Measurements from ENCODE around the gene VNN1. TPM values are rescaled to one million over a fixed set of nuclear protein-coding genes. Genes with fewer than 3 reads are reported as not detected.
A peak's percentile ranks its signal among the peaks of the same experiment; 100 is the strongest.

VNN1 gene
- total and polyA plus RNA-seq, 7 experiments from 2014 or later = 0.11 to 8.4 (median 1.1) TPM; not detected in 4

GRCh38 chr6:132698608-132699007 lies 15.2 kb downstream of the VNN1 start:
- Histone ChIP-seq H3K4me3 (ENCODE audit: low read length) (no peak overlapping the region), H3K36me3 (ENCODE audit: control insufficient read depth in 2 of 3, insufficient read depth in 3 of 3, low read length in 3 of 3) (no peaks in the 10 kb centered on the region), H3K27me3 (ENCODE audit: control insufficient read depth in 2 of 2, insufficient read depth in 2 of 2, low read length in 2 of 2) (no peaks in the 10 kb centered on the region), H3K4me1 (ENCODE audit: control insufficient read depth in 2 of 2, insufficient read depth in 2 of 2, low read length in 2 of 2) (no peaks in the 10 kb centered on the region), H3K9me3 (ENCODE audit: control insufficient read depth in 2 of 3, low read length in 3 of 3) (peaks cover 0 to 5% (median 0%) of the 10 kb centered on the region in 3 experiments), H3K27ac (ENCODE audit: low read depth, low read length) (no peak overlapping the region)
- no peak overlapping the region for H3K4me3 Mint-ChIP-seq
- DNase-seq (no peak), ATAC-seq (no peak)
- ChIA-PET POLR2A (no interaction called here), CTCF (no interaction called here)
- intact Hi-C loops (cut with micrococcal nuclease) = no loop called here
- no peak overlapping the region for H3K27ac Mint-ChIP-seq
- peaks cover 12 to 25% (median 18%) of the 10 kb centered on the region in 5 donors for H3K27me3 Mint-ChIP-seq
- peaks cover 0 to 3% (median 0%) of the 10 kb centered on the region in 7 donors for H3K4me1 Mint-ChIP-seq
- H3K9me3 Mint-ChIP-seq = peaks cover 10 to 31% (median 16%) of the 10 kb centered on the region in 11 donors
- H3K36me3 Mint-ChIP-seq = peaks cover 0 to 8% (median 4%) of the 10 kb centered on the region in 5 donors

GRCh38 chr6:132695773-132696172 lies 18.1 kb downstream of the VNN1 start:
- H3K4me3 ChIP-seq (ENCODE audit: low read length) = no peak overlapping the region
- no peaks in the 10 kb centered on the region for H3K36me3 ChIP-seq (ENCODE audit: control insufficient read depth in 2 of 3, insufficient read depth in 3 of 3, low read length in 3 of 3)
- intact Hi-C loops (cut with micrococcal nuclease) = no loop called here
- H3K27ac ChIP-seq (ENCODE audit: low read depth, low read length) = no peak overlapping the region
- Mint-ChIP-seq H3K4me3 (no peak overlapping the region), H3K27me3 (peaks cover 8 to 14% (median 13%) of the 10 kb centered on the region in 5 donors), H3K36me3 (peaks cover 0 to 6% (median 4%) of the 10 kb centered on the region in 5 donors), H3K27ac (no peak overlapping the region), H3K9me3 (peaks cover 8 to 26% (median 11%) of the 10 kb centered on the region in 11 donors), H3K4me1 (peaks cover 0 to 3% (median 0%) of the 10 kb centered on the region in 7 donors)
- no peak for DNase-seq
- H3K27me3 ChIP-seq (ENCODE audit: control insufficient read depth in 2 of 2, insufficient read depth in 2 of 2, low read length in 2 of 2) = no peaks in the 10 kb centered on the region
- no peak for ATAC-seq
- CTCF ChIA-PET = no interaction called here
- H3K9me3 ChIP-seq (ENCODE audit: control insufficient read depth in 2 of 3, low read length in 3 of 3) = peaks cover 0 to 5% (median 0%) of the 10 kb centered on the region in 3 experiments
- H3K4me1 ChIP-seq (ENCODE audit: control insufficient read depth in 2 of 2, insufficient read depth in 2 of 2, low read length in 2 of 2) = no peaks in the 10 kb centered on the region
- POLR2A ChIA-PET = no interaction called here

GRCh38 chr6:132693478-132693877 lies 20.4 kb downstream of the VNN1 start:
- Mint-ChIP-seq H3K27me3 (peaks cover 25 to 32% (median 28%) of the 10 kb centered on the region in 5 donors), H3K36me3 (peaks cover 0 to 9% (median 4%) of the 10 kb centered on the region in 5 donors), H3K9me3 (peaks cover 8 to 26% (median 11%) of the 10 kb centered on the region in 11 donors), H3K4me3 (no peak overlapping the region), H3K27ac (no peak overlapping the region), H3K4me1 (peaks cover 0 to 3% (median 0%) of the 10 kb centered on the region in 7 donors)
- no peak overlapping the region for H3K27ac ChIP-seq (ENCODE audit: low read depth, low read length)
- H3K27me3 ChIP-seq (ENCODE audit: control insufficient read depth in 2 of 2, insufficient read depth in 2 of 2, low read length in 2 of 2) = no peaks in the 10 kb centered on the region
- CTCF ChIA-PET = interaction anchor here (0.8 kb wide), 1 partner anchor 55 kb away, joined by 3 read pairs; no protein-coding TSS in a partner anchor
- no peaks in the 10 kb centered on the region for H3K4me1 ChIP-seq (ENCODE audit: control insufficient read depth in 2 of 2, insufficient read depth in 2 of 2, low read length in 2 of 2)
- H3K9me3 ChIP-seq (ENCODE audit: control insufficient read depth in 2 of 3, low read length in 3 of 3) = peaks cover 0 to 5% (median 0%) of the 10 kb centered on the region in 3 experiments
- DNase-seq (no peak), ATAC-seq (no peak)
- POLR2A ChIA-PET = no interaction called here
- H3K4me3 ChIP-seq (ENCODE audit: low read length) = no peak overlapping the region
- intact Hi-C loops (cut with micrococcal nuclease) = no loop called here
- H3K36me3 ChIP-seq (ENCODE audit: control insufficient read depth in 2 of 3, insufficient read depth in 3 of 3, low read length in 3 of 3) = no peaks in the 10 kb centered on the region

GRCh38 chr6:132690678-132691077 lies 23.2 kb downstream of the VNN1 start:
- CTCF ChIA-PET = no interaction called here
- Histone ChIP-seq H3K27me3 (ENCODE audit: control insufficient read depth in 2 of 2, insufficient read depth in 2 of 2, low read length in 2 of 2) (peaks cover 0 to 4% of the 10 kb centered on the region in 2 donors), H3K36me3 (ENCODE audit: control insufficient read depth in 2 of 3, insufficient read depth in 3 of 3, low read length in 3 of 3) (no peaks in the 10 kb centered on the region), H3K4me1 (ENCODE audit: control insufficient read depth in 2 of 2, insufficient read depth in 2 of 2, low read length in 2 of 2) (no peaks in the 10 kb centered on the region), H3K9me3 (ENCODE audit: control insufficient read depth in 2 of 3, low read length in 3 of 3) (peaks cover 0 to 2% (median 0%) of the 10 kb centered on the region in 3 experiments), H3K27ac (ENCODE audit: low read depth, low read length) (no peak overlapping the region), H3K4me3 (ENCODE audit: low read length) (no peak overlapping the region)
- ATAC-seq = no peak
- Mint-ChIP-seq H3K4me1 (peaks cover 0 to under 1% (median 0%) of the 10 kb centered on the region in 7 donors), H3K27ac (no peak overlapping the region), H3K9me3 (peaks cover 1 to 12% (median 6%) of the 10 kb centered on the region in 11 donors), H3K36me3 (peaks cover 0 to 3% (median 2%) of the 10 kb centered on the region in 5 donors), H3K4me3 (no peak overlapping the region), H3K27me3 (peaks cover 38 to 50% (median 40%) of the 10 kb centered on the region in 5 donors)
- POLR2A ChIA-PET = no interaction called here
- no peak for DNase-seq
- intact Hi-C loops (cut with micrococcal nuclease) = no loop called here

GRCh38 chr6:132687306-132687705 lies 26.5 kb downstream of the VNN1 start:
- CTCF ChIA-PET = no interaction called here
- Mint-ChIP-seq H3K4me1 (no peaks in the 10 kb centered on the region), H3K9me3 (peaks cover 0 to 5% (median 0%) of the 10 kb centered on the region in 11 donors), H3K36me3 (peaks cover 0 to 3% (median 0%) of the 10 kb centered on the region in 5 donors), H3K27ac (no peak overlapping the region), H3K27me3 (peaks cover 33 to 48% (median 43%) of the 10 kb centered on the region in 5 donors), H3K4me3 (no peak overlapping the region)
- H3K27me3 ChIP-seq (ENCODE audit: control insufficient read depth in 2 of 2, insufficient read depth in 2 of 2, low read length in 2 of 2) = peaks cover 0 to 4% of the 10 kb centered on the region in 2 donors
- no peaks in the 10 kb centered on the region for H3K36me3 ChIP-seq (ENCODE audit: control insufficient read depth in 2 of 3, insufficient read depth in 3 of 3, low read length in 3 of 3)
- no peaks in the 10 kb centered on the region for H3K9me3 ChIP-seq (ENCODE audit: control insufficient read depth in 2 of 3, low read length in 3 of 3)
- H3K27ac ChIP-seq (ENCODE audit: low read depth, low read length) = no peak overlapping the region
- ATAC-seq (no peak), DNase-seq (no peak)
- H3K4me3 ChIP-seq (ENCODE audit: low read length) = no peak overlapping the region
- intact Hi-C loops (cut with micrococcal nuclease) = no loop called here
- no peaks in the 10 kb centered on the region for H3K4me1 ChIP-seq (ENCODE audit: control insufficient read depth in 2 of 2, insufficient read depth in 2 of 2, low read length in 2 of 2)
- POLR2A ChIA-PET = no interaction called here

GRCh38 chr6:132686531-132686930 lies 27.3 kb downstream of the VNN1 start:
- Mint-ChIP-seq H3K4me1 (no peaks in the 10 kb centered on the region), H3K27me3 (peaks cover 30 to 48% (median 40%) of the 10 kb centered on the region in 5 donors), H3K36me3 (peaks cover 0 to 3% (median 0%) of the 10 kb centered on the region in 5 donors), H3K9me3 (peaks cover 0 to 5% (median 0%) of the 10 kb centered on the region in 11 donors), H3K27ac (no peak overlapping the region), H3K4me3 (no peak overlapping the region)
- intact Hi-C loops (cut with micrococcal nuclease) = no loop called here
- no peak for DNase-seq
- H3K27ac ChIP-seq (ENCODE audit: low read depth, low read length) = no peak overlapping the region
- ChIA-PET POLR2A (no interaction called here), CTCF (no interaction called here)
- H3K27me3 ChIP-seq (ENCODE audit: control insufficient read depth in 2 of 2, insufficient read depth in 2 of 2, low read length in 2 of 2) = peaks cover 0 to 4% of the 10 kb centered on the region in 2 donors
- H3K4me3 ChIP-seq (ENCODE audit: low read length) = no peak overlapping the region
- no peaks in the 10 kb centered on the region for H3K9me3 ChIP-seq (ENCODE audit: control insufficient read depth in 2 of 3, low read length in 3 of 3)
- H3K4me1 ChIP-seq (ENCODE audit: control insufficient read depth in 2 of 2, insufficient read depth in 2 of 2, low read length in 2 of 2) = no peaks in the 10 kb centered on the region
- ATAC-seq = no peak
- H3K36me3 ChIP-seq (ENCODE audit: control insufficient read depth in 2 of 3, insufficient read depth in 3 of 3, low read length in 3 of 3) = no peaks in the 10 kb centered on the region

- CTCF ChIA-PET = no interaction called here
- H3K27ac Mint-ChIP-seq = no peak overlapping the region
- no peak overlapping the region for H3K27ac ChIP-seq (ENCODE audit: low read depth, low read length)
These were observed 28.8 kb downstream of the VNN1 start for GRCh38 chr6:132685009-132685408.

More at GRCh38 chr6:132685009-132685408, 28.8 kb downstream of the VNN1 start:
- Histone ChIP-seq H3K4me3 (ENCODE audit: low read length) (no peak overlapping the region), H3K9me3 (ENCODE audit: control insufficient read depth in 2 of 3, low read length in 3 of 3) (no peaks in the 10 kb centered on the region), H3K27me3 (ENCODE audit: control insufficient read depth in 2 of 2, insufficient read depth in 2 of 2, low read length in 2 of 2) (peaks cover 0 to 4% of the 10 kb centered on the region in 2 donors), H3K36me3 (ENCODE audit: control insufficient read depth in 2 of 3, insufficient read depth in 3 of 3, low read length in 3 of 3) (no peaks in the 10 kb centered on the region), H3K4me1 (ENCODE audit: control insufficient read depth in 2 of 2, insufficient read depth in 2 of 2, low read length in 2 of 2) (no peaks in the 10 kb centered on the region)
- H3K36me3 Mint-ChIP-seq = no peaks in the 10 kb centered on the region
- no peak overlapping the region for H3K4me3 Mint-ChIP-seq
- no peaks in the 10 kb centered on the region for H3K4me1 Mint-ChIP-seq
- POLR2A ChIA-PET = no interaction called here
- intact Hi-C loops (cut with micrococcal nuclease) = no loop called here
- H3K9me3 Mint-ChIP-seq = peaks cover 0 to 5% (median 0%) of the 10 kb centered on the region in 11 donors
- ATAC-seq (peak; percentile 60), DNase-seq (no peak)
- H3K27me3 Mint-ChIP-seq = peaks cover 17 to 39% (median 30%) of the 10 kb centered on the region in 5 donors

Measured in naive thymus-derived CD4-positive, alpha-beta T cell (primary cell).